Gastrocnemius medialis (tissue), 4 donors: ENCODE results near the gene XRCC3.

ENCODE experiments used
- CTCF ChIP-seq, 5 experiments: fragments of 450-650 bp in 3 of 5; fragments of 200-600 bp in 2 of 5; sonication (generic) in 2 of 5; IDR thresholded peaks in 4 of 5; conservative IDR thresholded peaks in 1 of 5; 1 replicate in 4 of 5; 2 replicates in 1 of 5; pipeline ENCODE4 v1.5.1; 2016 to 2019; ENCODE audit warnings: antibody characterized with exemption in 5 of 5, mild to moderate bottlenecking in 3 of 5, moderate library complexity in 3 of 5
- POLR2A ChIP-seq, 2 donors: fragments of 450-650 bp; IDR thresholded peaks; one replicate each; pipeline ENCODE4 v1.6.1; 2017; ENCODE audit warnings: antibody characterized with exemption in 2 of 2, mild to moderate bottlenecking in 2 of 2, moderate library complexity in 2 of 2

DNA sequence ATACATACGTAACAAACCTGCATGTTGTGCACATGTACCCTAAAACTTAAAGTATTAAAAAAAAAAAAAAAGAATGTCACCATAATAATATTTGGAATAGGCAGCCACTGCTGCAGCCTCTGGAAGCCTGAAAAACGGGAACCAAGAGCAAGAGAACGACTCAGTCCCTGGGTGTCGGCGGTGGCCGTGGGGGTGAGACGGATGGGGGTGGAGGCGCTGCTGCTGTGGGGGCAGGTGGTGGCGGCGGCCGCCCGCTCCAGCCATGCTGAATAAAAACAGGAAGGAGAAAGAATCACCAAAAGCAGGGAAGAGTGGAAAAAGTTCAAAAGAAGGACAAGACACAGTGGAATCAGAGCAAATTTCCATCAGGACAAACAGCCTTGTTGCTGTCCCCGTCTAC lies 47.3 kb upstream of the XRCC3 start:
- TF ChIP-seq CTCF (IDR thresholded peaks at IDR 0.05 in 4 of 5, conservative IDR thresholded peaks at IDR 0.05 in 1 of 5), result no peak
- no peak for TF ChIP-seq POLR2A (IDR thresholded peaks at IDR 0.05)
